Right kidney (tissue), 1 donor: ENCODE measurements around the gene KCNK4.

Experiments used
- DNase-seq: peaks from one replicate; pipeline ENCODE4 v3.0.0-alpha.2; 2016

KCNK4 gene

GRCh38 chr11:64291752-64292459 is 804 bp downstream of the KCNK4 start:
- no peak for DNase-seq

- peak; percentile 46 for DNase-seq
Measured at GRCh38 chr11:64292460-64293254, 1.6 kb downstream of the KCNK4 start.

GRCh38 chr11:64294774-64295173 is 3.7 kb downstream of the KCNK4 start:
- DNase-seq = no peak

- no peak for DNase-seq
Measured at GRCh38 chr11:64295760-64296159, 4.7 kb downstream of the KCNK4 start.

DNA sequence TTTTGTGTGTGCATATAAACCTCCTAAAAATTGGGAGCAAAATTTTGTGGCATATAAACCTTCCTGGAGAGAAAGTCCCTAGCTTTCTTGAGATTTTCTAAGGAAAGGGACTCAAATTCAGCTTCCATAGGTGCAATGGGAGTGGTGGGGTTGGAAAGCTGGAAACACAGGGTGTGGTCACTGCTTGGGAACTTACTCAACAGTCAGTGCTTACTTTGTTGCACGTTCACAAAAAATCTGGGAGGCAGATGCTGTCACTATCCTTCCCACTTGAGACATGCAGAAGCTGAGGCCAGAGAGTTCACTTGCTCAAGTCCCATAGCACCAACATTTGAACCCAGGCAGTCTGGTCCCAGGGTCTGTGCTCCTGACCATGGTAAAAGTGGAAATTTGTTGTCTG is 5.1 kb downstream of the KCNK4 start:
- DNase-seq = no peak

DNA sequence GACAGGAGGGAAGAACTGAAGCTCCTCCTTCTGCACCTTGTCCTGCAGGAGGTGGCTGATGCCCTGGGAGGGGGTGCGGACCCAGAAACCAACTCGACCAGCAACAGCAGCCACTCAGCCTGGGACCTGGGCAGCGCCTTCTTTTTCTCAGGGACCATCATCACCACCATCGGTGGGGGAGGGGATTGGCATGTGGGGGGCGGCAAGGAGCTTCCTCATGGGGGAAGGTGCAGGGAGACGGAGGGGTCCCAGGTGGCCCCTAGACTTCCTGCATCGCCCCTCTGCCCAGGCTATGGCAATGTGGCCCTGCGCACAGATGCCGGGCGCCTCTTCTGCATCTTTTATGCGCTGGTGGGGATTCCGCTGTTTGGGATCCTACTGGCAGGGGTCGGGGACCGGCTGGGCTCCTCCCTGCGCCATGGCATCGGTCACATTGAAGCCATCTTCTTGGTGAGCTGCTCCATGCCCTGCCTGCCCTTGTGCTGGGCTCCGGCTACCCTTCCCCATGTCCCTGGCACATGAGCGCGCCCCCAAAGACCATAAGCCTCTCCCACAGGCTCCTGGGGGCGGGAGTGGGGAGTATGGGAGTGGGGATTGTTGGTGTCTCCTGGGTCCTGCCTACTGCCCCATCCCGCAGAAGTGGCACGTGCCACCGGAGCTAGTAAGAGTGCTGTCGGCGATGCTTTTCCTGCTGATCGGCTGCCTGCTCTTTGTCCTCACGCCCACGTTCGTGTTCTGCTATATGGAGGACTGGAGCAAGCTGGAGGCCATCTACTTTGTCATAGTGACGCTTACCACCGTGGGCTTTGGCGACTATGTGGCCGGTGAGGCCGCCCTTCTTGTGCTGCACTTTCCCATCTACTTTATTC is 6.0 kb downstream of the KCNK4 start:
- DNase-seq = peak; percentile 22

GRCh38 chr11:64297699-64298358 is 6.7 kb downstream of the KCNK4 start:
- peak; percentile 37 for DNase-seq

DNA sequence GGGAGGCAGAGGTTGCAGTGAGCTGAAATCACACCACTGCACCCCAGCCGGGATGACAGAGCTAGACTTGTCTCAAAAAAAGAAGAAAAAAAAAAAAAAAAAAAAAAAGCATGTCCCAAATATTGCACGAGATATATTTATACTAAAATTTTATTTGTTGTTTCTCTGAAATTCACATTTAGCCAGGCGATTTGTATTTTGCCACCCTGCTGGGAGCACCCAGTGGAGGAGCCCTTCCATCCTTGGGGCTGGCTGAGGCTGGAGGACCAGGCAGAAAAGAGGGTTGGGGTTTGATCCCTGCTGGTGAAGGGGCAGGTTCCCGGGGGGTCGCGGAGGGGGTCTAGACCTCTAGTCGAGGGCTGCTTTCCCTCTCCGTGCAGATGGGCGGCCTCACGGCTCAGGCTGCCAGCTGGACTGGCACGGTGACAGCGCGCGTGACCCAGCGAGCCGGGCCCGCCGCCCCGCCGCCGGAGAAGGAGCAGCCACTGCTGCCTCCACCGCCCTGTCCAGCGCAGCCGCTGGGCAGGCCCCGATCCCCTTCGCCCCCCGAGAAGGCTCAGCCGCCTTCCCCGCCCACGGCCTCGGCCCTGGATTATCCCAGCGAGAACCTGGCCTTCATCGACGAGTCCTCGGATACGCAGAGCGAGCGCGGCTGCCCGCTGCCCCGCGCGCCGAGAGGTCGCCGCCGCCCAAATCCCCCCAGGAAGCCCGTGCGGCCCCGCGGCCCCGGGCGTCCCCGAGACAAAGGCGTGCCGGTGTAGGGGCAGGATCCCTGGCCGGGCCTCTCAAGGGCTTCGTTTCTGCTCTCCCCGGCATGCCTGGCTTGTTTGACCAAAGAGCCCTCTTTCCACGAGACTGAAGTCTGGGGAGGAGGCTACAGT is 8.1 kb downstream of the KCNK4 start:
- DNase-seq = peak; percentile 68

GRCh38 chr11:64299847-64300648 is 8.9 kb downstream of the KCNK4 start, which contains the start of gene CATSPERZ:
Gene CATSPERZ, plus strand, starts transcription at chr11:64300358. Its CDS starts 53 bp downstream, at chr11:64300411.
- DNase-seq = peak; percentile 46

GRCh38 chr11:64303109-64304031 is 12.3 kb downstream of the KCNK4 start:
- no peak for DNase-seq

DNA sequence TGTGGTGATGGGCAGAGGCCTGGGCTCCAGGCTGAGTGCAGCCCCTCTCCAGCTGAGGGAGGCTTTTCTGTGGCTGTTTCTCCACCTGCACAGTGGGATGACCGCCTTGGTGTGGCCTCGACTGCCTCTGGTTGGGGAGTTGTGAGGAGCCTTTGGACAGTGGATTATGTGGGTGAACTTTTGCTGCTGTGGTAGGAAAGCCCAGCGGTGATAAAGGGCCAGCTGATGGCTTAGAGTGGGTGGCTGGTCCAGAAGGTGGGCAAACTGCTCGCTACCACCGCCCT is 12.9 kb downstream of the KCNK4 start:
- DNase-seq = no peak

DNA sequence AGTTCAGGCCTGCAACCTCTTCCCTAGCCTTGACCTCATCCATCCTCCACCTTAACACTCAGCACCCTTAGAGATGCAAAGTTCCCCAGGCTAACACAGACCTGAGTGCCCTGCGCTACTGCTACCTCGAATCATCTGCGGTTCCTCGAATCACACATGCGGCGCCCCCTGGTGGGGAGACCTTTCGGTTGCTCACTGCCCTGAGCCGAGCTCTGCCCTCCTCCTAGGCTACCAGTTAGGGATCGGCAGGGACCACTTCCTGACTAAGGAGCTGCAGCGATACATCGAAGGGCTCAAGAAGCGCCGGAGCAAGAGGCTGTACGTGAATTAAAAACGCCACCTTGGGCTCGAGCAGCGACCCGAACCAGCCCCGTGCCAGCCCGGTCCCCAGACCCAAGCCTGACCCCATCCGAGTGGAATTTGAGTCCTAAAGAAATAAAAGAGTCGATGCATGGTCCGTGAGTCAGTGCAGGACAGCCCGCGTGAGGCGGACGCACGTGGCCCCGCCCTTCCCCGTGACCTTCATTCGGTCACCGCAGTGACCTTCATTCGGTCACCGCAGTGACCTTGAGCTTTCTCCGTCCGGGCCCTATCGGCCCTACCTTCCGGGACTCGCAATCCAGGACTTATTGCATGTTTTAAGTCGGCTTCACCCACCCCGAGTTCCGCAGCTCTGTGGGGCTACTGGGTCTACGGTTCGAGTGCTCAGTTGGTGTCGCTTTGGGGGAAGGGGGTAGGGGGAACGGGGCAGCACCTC is 13.4 kb downstream of the KCNK4 start:
- peak; percentile 87 for DNase-seq

DNA sequence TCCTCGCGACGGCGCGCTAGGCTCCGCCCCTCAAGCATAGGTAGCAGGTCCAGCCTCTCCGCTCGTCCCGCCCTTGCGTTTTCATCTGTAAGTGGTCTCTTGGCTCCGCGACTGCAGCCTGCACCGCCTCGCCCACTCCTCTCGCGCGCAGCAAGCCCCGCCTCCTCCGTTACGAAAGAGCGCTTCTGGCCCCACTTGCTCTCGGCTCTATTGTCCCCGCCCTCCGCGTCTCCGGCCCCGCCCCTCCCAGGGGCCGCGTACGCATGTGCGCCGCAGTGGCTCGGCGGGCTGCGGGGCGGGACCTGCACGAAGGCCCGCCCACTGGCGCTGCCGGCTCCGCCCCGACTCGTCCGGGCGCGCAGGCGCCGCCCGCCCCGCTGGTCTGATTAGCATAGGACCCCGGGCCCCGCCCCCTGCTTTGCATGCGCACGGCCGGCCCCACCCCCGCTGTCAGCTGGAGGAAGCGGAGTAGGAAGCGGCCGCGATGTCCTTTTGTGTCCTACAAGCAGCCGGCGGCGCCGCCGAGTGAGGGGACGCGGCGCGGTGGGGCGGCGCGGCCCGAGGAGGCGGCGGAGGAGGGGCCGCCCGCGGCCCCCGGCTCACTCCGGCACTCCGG is 14.1 kb downstream of the KCNK4 start, which contains the start of gene ESRRA:
TSS of gene ESRRA (plus strand) at position 450 of the 616 bp plus-strand sequence. CDS start 1,656 bp downstream, outside the sequence.
- peak; percentile 94 for DNase-seq

DNA sequence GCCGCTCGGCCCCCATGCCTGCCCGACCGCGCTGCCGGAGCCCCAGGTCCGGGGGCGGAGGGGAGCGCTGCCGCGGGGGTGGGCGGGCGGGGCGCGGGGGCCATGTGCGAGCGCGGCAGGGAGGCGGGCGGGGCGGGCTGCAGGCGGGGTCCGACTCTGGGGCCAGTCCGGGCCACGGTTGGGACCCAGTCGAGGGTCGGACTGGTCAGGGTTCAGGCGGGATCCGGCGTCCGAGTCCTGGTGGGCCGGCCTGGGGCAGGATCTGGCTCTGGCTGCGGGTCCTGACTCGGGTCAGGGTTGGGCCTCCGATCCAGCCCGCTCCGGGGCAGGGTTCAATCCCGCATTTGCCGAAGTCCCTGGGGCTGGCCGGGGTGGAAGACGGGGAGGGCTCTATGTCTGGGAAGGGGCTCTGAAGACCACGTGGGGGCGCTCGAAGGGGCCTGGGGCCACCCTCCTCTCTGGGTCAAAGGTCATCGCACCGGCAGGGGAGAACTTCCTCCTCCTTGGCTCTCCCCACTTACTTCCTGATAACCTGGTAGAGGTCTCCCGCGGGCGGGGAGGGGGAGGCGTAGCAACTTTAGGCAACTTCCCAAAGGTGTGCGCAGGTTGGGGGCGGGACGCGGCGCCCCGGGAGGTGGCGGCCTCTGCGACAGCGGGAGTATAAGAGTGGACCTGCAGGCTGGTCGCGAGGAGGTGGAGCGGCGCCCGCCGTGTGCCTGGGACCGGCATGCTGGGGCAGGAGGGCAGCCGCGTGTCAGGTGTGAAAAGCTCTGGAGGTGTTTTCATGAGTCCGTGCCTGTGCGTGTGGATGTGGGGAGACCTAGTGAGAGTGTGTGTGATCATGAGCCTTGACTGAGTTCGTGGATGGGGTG is 14.8 kb downstream of the KCNK4 start:
- DNase-seq = peak; percentile 76

- no peak for DNase-seq
Measured at GRCh38 chr11:64306563-64306875, 15.4 kb downstream of the KCNK4 start.

DNA sequence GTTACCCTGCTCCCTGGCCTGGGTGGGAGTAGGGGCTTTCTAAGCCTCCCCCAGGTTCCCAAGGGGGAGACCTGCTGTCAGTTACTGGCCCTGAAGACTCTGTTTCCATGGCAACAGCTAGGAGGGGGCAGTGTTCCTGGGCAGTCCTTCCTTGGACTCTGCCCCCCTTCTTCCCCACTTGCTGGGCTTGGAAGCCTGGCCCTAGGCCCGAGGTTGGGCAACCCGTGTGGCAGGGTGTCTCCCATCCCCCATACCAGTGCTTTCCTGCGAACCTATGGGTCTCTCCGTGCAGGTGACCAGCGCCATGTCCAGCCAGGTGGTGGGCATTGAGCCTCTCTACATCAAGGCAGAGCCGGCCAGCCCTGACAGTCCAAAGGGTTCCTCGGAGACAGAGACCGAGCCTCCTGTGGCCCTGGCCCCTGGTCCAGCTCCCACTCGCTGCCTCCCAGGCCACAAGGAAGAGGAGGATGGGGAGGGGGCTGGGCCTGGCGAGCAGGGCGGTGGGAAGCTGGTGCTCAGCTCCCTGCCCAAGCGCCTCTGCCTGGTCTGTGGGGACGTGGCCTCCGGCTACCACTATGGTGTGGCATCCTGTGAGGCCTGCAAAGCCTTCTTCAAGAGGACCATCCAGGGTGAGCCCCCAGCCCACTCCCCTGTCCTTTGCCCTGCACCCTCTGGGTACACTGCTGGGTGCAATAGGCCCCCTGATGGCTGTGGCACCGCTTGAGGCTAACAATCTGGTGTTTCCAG is 15.9 kb downstream of the KCNK4 start:
- DNase-seq = peak; percentile 47
